Measurements from ENCODE around the gene UBAC2.

UBAC2 gene

DNA sequence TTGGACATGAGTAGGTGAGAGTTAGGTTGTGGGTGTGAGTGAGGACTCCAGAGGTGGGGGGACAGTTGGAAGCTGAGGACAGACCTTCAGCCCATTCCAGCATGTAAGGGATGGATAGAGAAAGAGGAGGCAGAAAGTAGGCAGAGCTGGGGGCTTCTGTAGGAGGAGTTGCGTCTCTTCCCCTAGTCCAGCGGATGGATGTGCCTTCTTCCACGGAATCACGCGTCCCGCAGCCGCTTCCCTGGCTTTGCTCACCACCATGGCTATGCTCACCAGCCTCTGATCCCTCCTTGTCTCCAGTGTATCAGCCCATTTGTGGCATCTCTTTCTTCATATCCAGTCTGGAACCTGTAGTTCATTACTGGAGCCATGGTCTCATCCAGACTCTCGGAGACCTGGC, 5.6 kb downstream of the UBAC2 start:
- H3K36me3 ChIP-seq (ENCODE audit: insufficient read depth), result no peaks in the 10 kb centered on the region
- H3K4me3 ChIP-seq (IDR thresholded peaks at IDR 0.05; ENCODE audit: insufficient read depth, low read depth, low read length), result no peak overlapping the region
- no peak overlapping the region for H3K27ac ChIP-seq
- H3K4me2 ChIP-seq, result no peak overlapping the region
- TF ChIP-seq, protein P1, sequence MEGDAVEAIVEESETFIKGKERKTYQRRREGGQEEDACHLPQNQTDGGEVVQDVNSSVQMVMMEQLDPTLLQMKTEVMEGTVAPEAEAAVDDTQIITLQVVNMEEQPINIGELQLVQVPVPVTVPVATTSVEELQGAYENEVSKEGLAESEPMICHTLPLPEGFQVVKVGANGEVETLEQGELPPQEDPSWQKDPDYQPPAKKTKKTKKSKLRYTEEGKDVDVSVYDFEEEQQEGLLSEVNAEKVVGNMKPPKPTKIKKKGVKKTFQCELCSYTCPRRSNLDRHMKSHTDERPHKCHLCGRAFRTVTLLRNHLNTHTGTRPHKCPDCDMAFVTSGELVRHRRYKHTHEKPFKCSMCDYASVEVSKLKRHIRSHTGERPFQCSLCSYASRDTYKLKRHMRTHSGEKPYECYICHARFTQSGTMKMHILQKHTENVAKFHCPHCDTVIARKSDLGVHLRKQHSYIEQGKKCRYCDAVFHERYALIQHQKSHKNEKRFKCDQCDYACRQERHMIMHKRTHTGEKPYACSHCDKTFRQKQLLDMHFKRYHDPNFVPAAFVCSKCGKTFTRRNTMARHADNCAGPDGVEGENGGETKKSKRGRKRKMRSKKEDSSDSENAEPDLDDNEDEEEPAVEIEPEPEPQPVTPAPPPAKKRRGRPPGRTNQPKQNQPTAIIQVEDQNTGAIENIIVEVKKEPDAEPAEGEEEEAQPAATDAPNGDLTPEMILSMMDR (conservative IDR thresholded peaks at IDR 0.05; ENCODE audit: low read depth, low read length), result no peak
- H2AFZ ChIP-seq (ENCODE audit: low read depth), result no peak overlapping the region
- H4K20me1 ChIP-seq (ENCODE audit: insufficient read depth), result no peaks in the 10 kb centered on the region; the same call in 1 of the 2 replicates
- H3K79me2 ChIP-seq (ENCODE audit: insufficient read depth, low read depth), result no peaks in the 10 kb centered on the region
- H3K9ac ChIP-seq, result no peak overlapping the region
- peaks cover 20% of the 10 kb centered on the region for H3K4me1 ChIP-seq (ENCODE audit: low read depth, poor library complexity, severe bottlenecking)
- no peaks in the 10 kb centered on the region for H3K27me3 ChIP-seq (ENCODE audit: insufficient read depth, low read depth)

DNA sequence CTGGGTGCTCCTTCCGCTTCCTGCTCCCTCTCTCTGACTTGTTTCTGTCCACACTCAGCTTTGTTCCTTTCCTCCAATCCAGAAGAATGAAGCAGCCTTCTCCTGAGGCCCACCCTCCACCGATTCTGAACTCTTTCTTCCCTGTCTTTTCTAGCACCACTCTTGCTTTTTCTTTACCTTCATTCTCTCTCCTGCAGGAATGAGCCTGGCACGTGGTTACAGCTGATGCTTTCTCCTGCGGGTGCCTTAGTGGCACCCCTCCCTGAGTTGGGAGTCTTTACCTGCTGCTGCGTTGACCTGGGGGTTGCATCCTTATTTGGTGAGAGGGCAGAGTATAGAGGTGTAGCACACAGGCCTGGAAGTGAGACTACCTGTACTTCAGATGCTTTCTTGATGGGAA, 6.2 kb downstream of the UBAC2 start:
- no peaks in the 10 kb centered on the region for H3K79me2 ChIP-seq (ENCODE audit: insufficient read depth, low read depth)
- no peak overlapping the region for H2AFZ ChIP-seq (ENCODE audit: low read depth)
- H3K36me3 ChIP-seq (ENCODE audit: insufficient read depth), result no peaks in the 10 kb centered on the region
- no peak overlapping the region for H3K4me3 ChIP-seq (IDR thresholded peaks at IDR 0.05; ENCODE audit: insufficient read depth, low read depth, low read length)
- H3K9ac ChIP-seq, result no peak overlapping the region
- TF ChIP-seq, protein P1 (conservative IDR thresholded peaks at IDR 0.05; ENCODE audit: low read depth, low read length), result no peak
- no peak overlapping the region for H3K27ac ChIP-seq
- no peak overlapping the region for H3K4me2 ChIP-seq
- no peaks in the 10 kb centered on the region for H3K27me3 ChIP-seq (ENCODE audit: insufficient read depth, low read depth)
- no peaks in the 10 kb centered on the region; the same call in 1 of the 2 replicates for H4K20me1 ChIP-seq (ENCODE audit: insufficient read depth)
- peaks cover 20% of the 10 kb centered on the region for H3K4me1 ChIP-seq (ENCODE audit: low read depth, poor library complexity, severe bottlenecking)

DNA sequence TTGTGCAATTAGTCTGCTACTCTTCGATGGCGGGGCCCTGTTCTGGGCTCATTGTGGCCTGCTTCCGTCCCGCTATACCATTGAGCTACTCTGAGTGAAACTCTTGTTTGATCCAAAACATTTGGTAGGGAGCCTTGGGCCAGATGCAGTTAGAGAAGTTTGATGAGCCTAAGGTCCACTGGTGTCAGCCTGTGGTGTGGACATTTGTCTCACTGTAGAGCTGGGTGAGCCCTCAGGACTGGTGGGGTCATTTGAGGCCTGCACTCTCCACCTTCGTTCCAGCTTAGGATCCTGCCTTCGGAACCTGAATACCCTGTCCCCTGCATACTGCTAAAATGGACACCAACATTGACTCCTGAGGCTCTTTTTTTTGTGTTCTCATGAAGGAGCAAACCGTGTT, 6.9 kb downstream of the UBAC2 start:
- Histone ChIP-seq H3K9ac (no peak overlapping the region), H3K4me1 (ENCODE audit: low read depth, poor library complexity, severe bottlenecking) (peaks cover 20% of the 10 kb centered on the region), H3K4me2 (no peak overlapping the region), H3K27ac (no peak overlapping the region), H3K79me2 (ENCODE audit: insufficient read depth, low read depth) (no peaks in the 10 kb centered on the region), H4K20me1 (ENCODE audit: insufficient read depth) (no peaks in the 10 kb centered on the region; the same call in 1 of the 2 replicates), H3K4me3 (IDR thresholded peaks at IDR 0.05; ENCODE audit: insufficient read depth, low read depth, low read length) (no peak overlapping the region), H2AFZ (ENCODE audit: low read depth) (no peak overlapping the region), H3K27me3 (ENCODE audit: insufficient read depth, low read depth) (no peaks in the 10 kb centered on the region), H3K36me3 (ENCODE audit: insufficient read depth) (no peaks in the 10 kb centered on the region)
- TF ChIP-seq, protein P1 (conservative IDR thresholded peaks at IDR 0.05; ENCODE audit: low read depth, low read length), result no peak

DNA sequence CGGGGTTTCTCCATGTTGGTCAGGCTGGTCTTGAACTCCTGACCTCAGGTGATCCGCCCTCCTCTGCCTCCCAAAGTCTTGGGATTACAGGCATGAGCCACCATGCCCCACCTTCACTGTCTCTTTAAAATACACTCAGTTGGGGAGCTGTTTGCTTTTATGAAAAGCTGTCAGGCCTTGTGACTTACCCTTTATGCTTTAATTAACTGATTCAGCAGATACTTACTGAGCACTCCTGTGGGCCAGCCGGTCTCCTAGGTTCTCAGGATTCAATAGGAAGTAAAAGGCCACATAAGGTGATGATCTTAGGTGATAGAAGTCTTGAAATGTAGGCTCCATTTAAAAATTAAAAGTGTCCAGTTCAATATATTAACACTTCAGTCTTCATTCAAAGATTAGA, 7.5 kb downstream of the UBAC2 start:
- Histone ChIP-seq H3K36me3 (ENCODE audit: insufficient read depth) (no peaks in the 10 kb centered on the region), H3K4me3 (IDR thresholded peaks at IDR 0.05; ENCODE audit: insufficient read depth, low read depth, low read length) (no peak overlapping the region), H3K4me2 (no peak overlapping the region), H3K4me1 (ENCODE audit: low read depth, poor library complexity, severe bottlenecking) (peaks cover 20% of the 10 kb centered on the region), H3K79me2 (ENCODE audit: insufficient read depth, low read depth) (no peaks in the 10 kb centered on the region), H4K20me1 (ENCODE audit: insufficient read depth) (no peaks in the 10 kb centered on the region; the same call in 1 of the 2 replicates), H3K27me3 (ENCODE audit: insufficient read depth, low read depth) (no peaks in the 10 kb centered on the region), H3K27ac (no peak overlapping the region), H2AFZ (ENCODE audit: low read depth) (no peak overlapping the region), H3K9ac (no peak overlapping the region)
- TF ChIP-seq, protein P1 (conservative IDR thresholded peaks at IDR 0.05; ENCODE audit: low read depth, low read length), result no peak
